ENCODE data around the gene OR4D10. TPM values are rescaled to one million over a fixed set of nuclear protein-coding genes. Genes with fewer than 3 reads are reported as not detected.
"Not testable (repeated sequence)": the region's sequence is repeated elsewhere in the genome, so short reads cannot be mapped to it uniquely, and the experiment has no call there.

The OR4D10 gene
- total RNA-seq, 1 donor from 2014 or later = not detected

GRCh38 chr11:59501931-59502330 lies 28.8 kb downstream of the OR4D10 start:
- Mint-ChIP-seq H3K4me3 (ENCODE audit: unreplicated experiment) (no peak overlapping the region), H3K36me3 (ENCODE audit: unreplicated experiment) (no peaks in the 10 kb centered on the region), H3K9me3 (ENCODE audit: unreplicated experiment) (no peaks in the 10 kb centered on the region), H3K27me3 (ENCODE audit: unreplicated experiment) (peaks cover 10% of the 10 kb centered on the region), H3K4me1 (ENCODE audit: unreplicated experiment) (no peaks in the 10 kb centered on the region), H3K27ac (ENCODE audit: unreplicated experiment) (no peak overlapping the region)
- DNase-seq (ENCODE audit: extremely low spot score, unreplicated experiment) = no peak
- TF ChIP-seq CTCF (IDR thresholded peaks at IDR 0.05) = no peak

GRCh38 chr11:59503276-59503675 lies 30.2 kb downstream of the OR4D10 start, which contains the start of gene OR4D11:
OR4D11 (plus strand) TSS chr11:59503576; CDS start chr11:59503576, 0 bp downstream.
- TF ChIP-seq CTCF (IDR thresholded peaks at IDR 0.05) = no peak
- H3K9me3 Mint-ChIP-seq (ENCODE audit: unreplicated experiment) = no peaks in the 10 kb centered on the region
- no peak within 1 kb of the TSS for H3K27ac Mint-ChIP-seq (ENCODE audit: unreplicated experiment)
- peaks cover 9% of the 10 kb centered on the region for H3K27me3 Mint-ChIP-seq (ENCODE audit: unreplicated experiment)
- DNase-seq (ENCODE audit: extremely low spot score, unreplicated experiment) = no peak
- H3K4me1 Mint-ChIP-seq (ENCODE audit: unreplicated experiment) = no peaks in the 10 kb centered on the region
- no peak within 1 kb of the TSS for H3K4me3 Mint-ChIP-seq (ENCODE audit: unreplicated experiment)
- H3K36me3 Mint-ChIP-seq (ENCODE audit: unreplicated experiment) = no peaks in the 10 kb centered on the region

GRCh38 chr11:59510941-59511589 lies 38.0 kb downstream of the OR4D10 start, which contains the start of gene OR4D9:
OR4D9 (plus strand) TSS chr11:59511539; CDS start chr11:59514913, 3,374 bp downstream.
- no peaks in the 10 kb centered on the region for H3K4me1 Mint-ChIP-seq (ENCODE audit: unreplicated experiment)
- no peak within 1 kb of the TSS for H3K4me3 Mint-ChIP-seq (ENCODE audit: unreplicated experiment)
- H3K27me3 Mint-ChIP-seq (ENCODE audit: unreplicated experiment) = peaks cover 11% of the 10 kb centered on the region
- no peak within 1 kb of the TSS for H3K27ac Mint-ChIP-seq (ENCODE audit: unreplicated experiment)
- no peak for DNase-seq (ENCODE audit: extremely low spot score, unreplicated experiment)
- no peak for TF ChIP-seq CTCF (IDR thresholded peaks at IDR 0.05)
- H3K9me3 Mint-ChIP-seq (ENCODE audit: unreplicated experiment) = no peaks in the 10 kb centered on the region
- no peaks in the 10 kb centered on the region for H3K36me3 Mint-ChIP-seq (ENCODE audit: unreplicated experiment)

- H3K27ac Mint-ChIP-seq (ENCODE audit: unreplicated experiment) = no peak overlapping the region
- H3K9me3 Mint-ChIP-seq (ENCODE audit: unreplicated experiment) = no peaks in the 10 kb centered on the region
- DNase-seq (ENCODE audit: extremely low spot score, unreplicated experiment) = no peak
- no peak overlapping the region for H3K4me3 Mint-ChIP-seq (ENCODE audit: unreplicated experiment)
- no peaks in the 10 kb centered on the region for H3K4me1 Mint-ChIP-seq (ENCODE audit: unreplicated experiment)
- no peak for TF ChIP-seq CTCF (IDR thresholded peaks at IDR 0.05)
- H3K27me3 Mint-ChIP-seq (ENCODE audit: unreplicated experiment) = peaks cover 9% of the 10 kb centered on the region
- H3K36me3 Mint-ChIP-seq (ENCODE audit: unreplicated experiment) = no peaks in the 10 kb centered on the region
Observed at GRCh38 chr11:59511675-59512074, 38.6 kb downstream of the OR4D10 start.

GRCh38 chr11:59520139-59520538 lies 47.0 kb downstream of the OR4D10 start:
- not testable (repeated sequence) for H3K4me3 Mint-ChIP-seq (ENCODE audit: unreplicated experiment); H3K4me1 Mint-ChIP-seq (ENCODE audit: unreplicated experiment); H3K36me3 Mint-ChIP-seq (ENCODE audit: unreplicated experiment); H3K9me3 Mint-ChIP-seq (ENCODE audit: unreplicated experiment); DNase-seq (ENCODE audit: extremely low spot score, unreplicated experiment); H3K27ac Mint-ChIP-seq (ENCODE audit: unreplicated experiment)
- peaks cover 28% of the 10 kb centered on the region for H3K27me3 Mint-ChIP-seq (ENCODE audit: unreplicated experiment)

Data from osteocyte (in vitro differentiated cells).